HG03565 (cell line): ENCODE data around the gene COX5A.
A peak's percentile ranks its signal among the peaks of the same experiment; 100 is the strongest.
"Not testable (repeated sequence)": the region's sequence is repeated elsewhere in the genome, so short reads cannot be mapped to it uniquely, and the experiment has no call there.

ENCODE experiments used
- ATAC-seq: cut with Tn5 transposase; IDR thresholded peaks from one replicate; pipeline ENCODE4 v1.9.1; 2021; ENCODE audit warnings: mild to moderate bottlenecking, moderate library complexity; ENCODE audit not compliant: unreplicated experiment

COX5A gene

GRCh38 chr15:74902295-74903075 lies 35.4 kb downstream of the COX5A start:
- ATAC-seq: no peak

DNA sequence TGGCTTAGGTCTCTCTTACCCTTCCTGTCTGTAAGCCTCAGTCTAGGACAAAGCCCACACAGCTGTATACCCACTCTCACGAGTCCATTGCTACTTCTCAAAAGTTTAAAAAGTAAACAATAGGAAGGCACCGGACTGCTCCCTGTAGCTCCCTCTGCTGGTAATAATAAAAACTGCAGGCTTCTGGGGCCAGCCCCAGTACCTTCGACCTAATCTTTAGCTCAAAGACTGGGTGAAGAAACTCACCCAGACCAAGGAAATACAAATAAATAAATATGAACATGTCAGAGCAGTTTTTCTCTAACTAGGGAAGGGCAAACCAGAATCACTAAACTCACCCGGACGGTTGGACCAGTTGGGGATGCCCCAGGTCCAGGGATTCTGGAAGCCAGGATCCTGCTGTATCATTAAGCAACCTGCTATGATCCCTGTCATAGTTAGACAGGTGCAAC lies 36.2 kb downstream of the COX5A start:
- no peak for ATAC-seq

- ATAC-seq: no peak
Measured at GRCh38 chr15:74897300-74897701, 40.6 kb downstream of the COX5A start.

- ATAC-seq: no peak
Measured at GRCh38 chr15:74896316-74896715, 41.6 kb downstream of the COX5A start.

DNA sequence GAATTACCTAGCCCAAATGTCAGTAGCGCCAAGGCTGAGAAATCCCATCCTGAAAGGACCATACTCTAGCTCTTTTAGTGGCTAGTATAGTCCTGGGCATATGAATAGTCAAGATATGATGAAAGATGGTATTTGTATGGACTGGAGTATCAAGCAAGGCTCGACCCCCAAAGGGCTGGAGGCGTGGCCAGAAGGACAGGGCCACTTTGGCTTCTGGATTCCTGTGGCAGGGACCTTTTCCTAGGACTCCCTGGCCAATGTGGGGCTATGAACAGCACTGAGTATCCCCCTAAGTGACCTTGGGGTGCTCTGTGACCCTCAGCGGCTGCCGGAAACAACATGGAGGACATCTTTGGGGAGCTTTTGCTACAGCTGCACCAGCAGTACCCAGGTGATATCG lies 42.0 kb downstream of the COX5A start:
- no peak for ATAC-seq

DNA sequence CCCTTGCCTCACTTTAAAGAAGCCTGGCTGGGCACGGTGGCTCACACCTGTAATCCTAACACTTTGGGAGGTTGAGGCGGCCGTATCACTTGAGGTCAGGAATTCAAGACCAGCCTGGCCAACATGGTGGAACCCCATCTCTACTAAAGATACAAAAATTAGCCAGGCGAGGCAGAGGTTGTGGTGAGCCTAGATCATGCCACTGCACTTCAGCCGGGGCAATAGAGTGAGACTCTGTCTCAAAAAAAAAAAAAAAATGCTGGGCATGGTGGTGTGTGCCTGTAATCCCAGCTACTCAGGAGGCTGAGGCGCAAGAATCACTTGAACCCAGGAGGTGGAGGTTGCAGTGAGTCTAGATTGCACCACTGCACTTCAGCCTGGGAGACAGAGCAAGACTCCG lies 43.5 kb downstream of the COX5A start:
- ATAC-seq: not testable (repeated sequence)

DNA sequence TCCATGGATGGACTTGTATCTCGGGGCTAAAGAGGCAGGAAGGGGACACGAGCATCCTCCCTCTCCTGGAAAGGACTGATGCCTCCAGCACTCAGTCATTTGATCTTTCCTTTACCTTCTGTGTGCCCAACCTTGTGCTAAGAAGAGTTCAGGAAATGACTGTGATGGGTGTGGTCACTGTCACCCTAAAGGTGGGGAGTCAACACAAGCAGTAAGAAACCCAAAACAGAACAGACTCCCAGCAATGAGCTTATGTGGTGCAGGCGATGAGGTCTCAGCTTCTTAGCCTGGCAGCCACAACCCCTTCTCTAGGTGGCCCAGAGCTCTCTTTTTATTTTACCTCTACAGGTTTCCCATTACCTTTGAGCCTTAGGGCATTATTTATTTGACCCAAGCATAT lies 44.2 kb downstream of the COX5A start:
- ATAC-seq: no peak

DNA sequence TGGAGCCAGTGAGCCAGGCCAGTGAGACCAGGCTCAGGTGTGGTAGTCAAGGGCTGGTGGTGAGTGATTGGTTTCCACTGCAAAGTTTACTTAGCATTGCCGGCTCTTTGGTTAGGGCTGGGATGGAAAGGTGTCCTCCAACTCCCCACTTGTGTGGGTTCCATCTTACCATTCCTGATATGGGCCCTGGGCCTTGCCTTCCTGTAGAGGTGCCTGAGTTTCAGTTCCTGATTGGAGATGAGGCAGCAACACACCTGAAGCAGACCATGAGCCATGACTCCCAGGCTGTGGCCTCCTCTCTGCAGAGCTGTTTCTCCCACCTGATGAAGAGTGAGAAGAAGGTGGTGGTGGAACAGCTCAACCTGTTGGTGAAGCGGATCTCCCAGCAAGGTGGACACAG lies 44.9 kb downstream of the COX5A start:
- no peak for ATAC-seq

DNA sequence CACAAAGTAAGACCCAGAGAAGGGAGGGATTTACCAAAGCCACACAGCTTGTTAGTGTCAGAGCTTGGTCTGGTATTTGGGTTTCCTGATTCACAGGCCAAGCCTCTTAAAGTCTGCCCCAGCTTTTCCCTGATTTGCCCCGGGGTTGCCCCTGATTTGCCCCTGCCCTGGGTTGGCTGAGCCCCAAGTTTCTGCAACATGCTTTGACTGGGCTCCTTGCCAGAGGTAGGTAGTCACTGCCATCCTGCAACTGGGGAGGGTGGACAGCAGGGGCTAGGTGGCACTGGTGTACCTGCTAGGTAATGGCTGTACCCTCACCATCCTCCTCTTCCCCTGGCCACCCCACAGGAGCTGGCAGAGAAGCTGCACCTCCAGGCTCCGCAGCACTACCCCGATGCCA lies 45.6 kb downstream of the COX5A start:
- ATAC-seq: no peak

- ATAC-seq: no peak
Measured at GRCh38 chr15:74891469-74891868, 46.4 kb downstream of the COX5A start.

DNA sequence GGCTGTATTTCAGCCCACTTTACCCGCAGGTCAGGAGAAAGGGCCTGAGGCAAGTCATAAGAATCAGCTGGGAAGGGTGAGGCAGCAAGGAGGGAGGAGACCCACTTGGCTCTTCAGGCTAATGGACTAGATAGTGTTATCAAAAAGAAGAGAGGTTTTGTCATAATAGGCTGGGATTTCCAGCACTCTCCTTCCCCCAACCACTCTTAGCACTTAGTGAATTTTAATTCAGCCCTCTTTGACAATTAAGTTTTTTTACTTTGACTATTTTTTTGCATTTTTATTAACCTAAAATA lies 47.3 kb downstream of the COX5A start:
- no peak for ATAC-seq

DNA sequence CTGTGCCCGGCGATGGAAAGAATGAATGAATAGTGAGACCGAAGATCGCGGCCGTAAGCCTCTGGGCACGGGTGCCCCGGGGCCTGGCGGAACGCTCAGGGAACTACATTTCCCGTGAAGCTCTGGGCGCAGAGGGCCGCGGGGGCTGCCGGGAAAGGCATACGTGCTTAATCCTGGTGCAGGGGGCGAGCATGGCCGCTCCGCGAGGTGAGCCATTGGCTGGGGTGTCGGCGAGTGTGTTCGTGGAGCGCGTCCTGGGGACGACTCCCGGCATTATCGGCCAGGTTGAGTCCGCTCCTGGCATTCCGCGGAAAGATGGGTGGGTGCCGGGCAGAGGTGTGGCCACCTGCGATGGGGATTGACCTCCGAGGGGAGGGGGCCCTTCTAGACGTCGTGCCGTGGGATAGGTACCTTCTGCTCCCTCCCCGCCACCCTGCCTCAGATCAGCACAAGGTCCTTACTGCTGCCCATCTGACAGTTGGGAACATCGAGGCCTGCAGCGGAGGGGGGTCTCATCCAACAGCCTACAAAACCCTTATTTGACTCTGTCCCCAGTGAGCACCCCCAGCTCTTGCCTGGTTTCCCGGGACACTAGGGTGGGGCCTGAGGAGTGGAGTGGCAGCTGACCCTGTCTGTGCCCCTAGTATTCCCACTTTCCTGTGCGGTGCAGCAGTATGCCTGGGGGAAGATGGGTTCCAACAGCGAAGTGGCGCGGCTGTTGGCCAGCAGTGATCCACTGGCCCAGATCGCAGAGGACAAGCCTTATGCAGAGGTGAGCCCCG lies 47.8 kb downstream of the COX5A start, which contains the start of gene MPI:
TSS of gene MPI (plus strand) at position 160 of the 782 bp plus-strand sequence. CDS start at position 192, 32 bp downstream.
- ATAC-seq: peak; percentile 89

DNA sequence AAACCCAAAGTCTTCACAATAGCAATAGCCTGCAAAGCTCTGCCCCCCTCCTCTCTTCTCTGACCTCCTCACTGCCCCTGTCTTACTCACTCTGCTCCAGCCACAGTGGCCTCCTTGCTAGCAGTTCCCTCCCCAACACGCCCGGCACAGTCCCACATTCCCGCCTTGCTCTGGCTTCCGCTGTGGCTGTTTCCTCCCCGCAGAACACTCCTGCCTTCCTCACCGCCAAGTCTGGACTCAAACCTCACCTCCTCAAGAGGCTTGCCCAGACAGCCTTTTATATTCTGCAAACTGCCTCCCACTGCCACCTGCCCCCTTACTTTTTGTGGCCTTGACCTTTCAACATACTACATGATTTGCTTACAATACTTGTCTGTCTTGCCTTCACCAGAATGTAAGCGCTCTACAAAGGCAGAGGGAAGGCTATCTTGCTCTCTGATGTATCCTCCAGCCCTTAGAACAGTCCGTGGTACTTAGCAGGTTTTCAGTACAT lies 48.4 kb downstream of the COX5A start:
- peak; percentile 16 for ATAC-seq

- ATAC-seq: no peak
Measured at GRCh38 chr15:74888716-74889115, 49.2 kb downstream of the COX5A start.

DNA sequence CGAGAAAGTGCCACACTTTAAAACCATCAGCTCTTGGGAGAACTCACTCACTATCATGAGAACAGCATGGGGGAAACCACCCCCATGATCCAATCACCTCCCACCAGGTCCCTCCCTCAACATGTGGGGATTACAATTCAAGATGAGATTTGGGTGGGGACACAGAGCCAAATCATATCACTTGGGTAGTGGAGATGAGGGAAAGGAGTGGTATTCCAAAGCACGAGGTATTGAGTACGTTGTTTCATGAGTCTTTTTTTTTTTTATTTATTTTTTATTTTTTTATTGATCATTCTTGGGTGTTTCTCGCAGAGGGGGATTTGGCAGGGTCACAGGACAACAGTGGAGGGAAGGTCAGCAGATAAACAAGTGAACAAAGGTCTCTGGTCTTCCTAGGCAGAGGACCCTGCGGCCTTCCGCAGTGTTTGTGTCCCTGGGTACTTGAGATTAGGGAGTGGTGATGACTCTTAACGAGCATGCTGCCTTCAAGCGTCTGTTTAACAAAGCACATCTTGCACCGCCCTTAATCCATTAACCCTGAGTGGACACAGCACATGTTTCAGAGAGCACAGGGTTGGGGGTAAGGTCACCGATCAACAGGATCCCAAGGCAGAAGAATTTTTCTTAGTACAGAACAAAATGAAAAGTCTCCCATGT lies 50.2 kb downstream of the COX5A start:
- ATAC-seq: not testable (repeated sequence)

DNA sequence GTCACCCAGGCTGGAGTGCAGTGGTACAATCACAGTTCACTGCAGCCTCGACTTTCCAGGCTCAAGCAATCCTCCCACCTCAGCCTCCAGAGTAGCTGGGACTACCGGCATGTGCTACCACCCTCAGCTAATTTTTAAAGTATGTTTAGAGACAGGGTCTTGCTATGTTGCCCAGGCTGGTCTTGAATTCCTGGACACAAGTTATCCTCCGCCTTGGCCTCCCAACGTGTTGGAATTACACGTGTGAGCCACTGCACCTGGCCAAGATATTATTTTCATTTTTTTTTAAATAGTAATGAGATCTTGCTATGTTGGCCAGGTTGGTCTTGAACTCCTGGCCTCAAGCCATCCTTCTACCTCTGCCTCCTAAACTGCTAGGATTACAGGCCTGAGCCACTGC lies 52.4 kb downstream of the COX5A start:
- no peak for ATAC-seq

- ATAC-seq: no peak
Measured at GRCh38 chr15:74884428-74885223, 53.2 kb downstream of the COX5A start.

- no peak for ATAC-seq
Measured at GRCh38 chr15:74882528-74882927, 55.3 kb downstream of the COX5A start.

DNA sequence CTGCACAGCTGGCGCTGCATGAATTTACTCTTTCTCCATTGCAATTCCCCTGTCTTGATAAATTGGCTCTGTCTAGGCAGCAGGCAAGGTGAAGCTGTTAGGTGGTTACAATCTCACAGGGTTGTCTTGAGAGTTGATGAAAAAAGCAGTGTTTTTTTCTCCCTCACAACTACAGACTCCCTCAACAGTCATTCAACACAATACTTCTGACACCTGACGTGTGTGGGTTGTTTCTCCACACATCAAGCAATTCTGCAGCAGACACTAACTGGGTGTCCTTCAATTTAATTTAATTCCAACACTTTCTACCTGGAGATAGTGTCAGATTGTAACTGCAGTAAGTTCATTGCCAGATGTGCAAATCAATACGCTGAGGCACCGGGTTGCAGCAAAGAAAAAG lies 59.6 kb downstream of the COX5A start:
- ATAC-seq: no peak

DNA sequence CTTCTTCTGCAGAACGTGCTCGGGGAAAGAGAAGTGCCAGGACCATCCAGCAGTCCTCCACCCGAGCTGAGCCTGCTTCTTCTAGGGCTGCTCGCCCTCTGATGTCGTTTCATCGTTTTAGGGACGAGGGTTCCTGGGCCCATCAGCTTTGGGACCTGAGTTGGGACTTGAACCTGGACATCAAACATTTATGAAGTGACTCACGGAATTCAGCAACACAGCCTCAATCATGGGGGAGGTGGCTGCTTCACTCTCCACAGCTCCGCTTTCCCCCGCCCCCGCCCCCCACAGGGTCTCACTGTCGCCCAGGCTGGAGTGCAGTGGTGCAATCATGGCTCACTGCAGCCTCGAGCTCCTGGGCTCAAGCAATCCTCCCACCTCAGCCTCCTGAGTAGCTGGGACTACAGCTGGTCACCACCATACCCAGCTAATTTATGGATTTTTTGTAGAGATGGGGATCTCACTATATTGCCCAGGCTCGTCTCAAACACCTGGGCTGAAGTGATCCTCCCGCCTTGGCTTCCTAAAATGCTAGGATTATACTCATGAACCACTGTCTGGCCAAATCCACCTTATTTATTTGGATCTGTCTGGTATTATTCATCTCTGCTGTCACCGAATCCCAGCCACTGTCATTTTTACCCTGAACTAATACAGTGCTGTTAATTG lies 64.0 kb downstream of the COX5A start:
- ATAC-seq: peak; percentile 1
